K562 (cell line): ENCODE data around the gene TSPAN14. TPM values are rescaled to one million over a fixed set of nuclear protein-coding genes. Genes with fewer than 3 reads are reported as not detected.

Experiments used
- ASH1L ChIP-seq: fragments of 450-650 bp; IDR thresholded peaks from 2 replicates; pipeline ENCODE4 v1.6.1; 2018; ENCODE audit warnings: borderline replicate concordance, mild to moderate bottlenecking, low read depth; ENCODE audit not compliant: partially characterized antibody
- BCOR ChIP-seq: fragments of 450-650 bp; IDR thresholded peaks from 2 replicates; pipeline ENCODE4 v1.6.1; 2016
- CXXC5 ChIP-seq: fragments of 250-450 bp; sonication (Bioruptor Pico); IDR thresholded peaks from 2 replicates; pipeline ENCODE4 v1.8.0; 2022; ENCODE audit warnings: inconsistent platforms, mild to moderate bottlenecking, moderate library complexity
- FOXM1 ChIP-seq, 2 experiments: fragments of 450-650 bp in 1 of 2; sonication (generic) in 1 of 2; formaldehyde crosslinking in 1 of 2; IDR thresholded peaks; 2 replicates each; pipeline versions ENCODE4 v1.6.1 to v1.9.0; 2017 to 2022; ENCODE audit warnings: low read depth in 2 of 2, mild to moderate bottlenecking in 2 of 2, missing genetic modification reagents in 1 of 2, moderate library complexity in 1 of 2
- GABPB2 ChIP-seq: fragments of 250-450 bp; sonication (Bioruptor Pico); conservative IDR thresholded peaks from 2 replicates; pipeline ENCODE4 v1.5.1; 2021; ENCODE audit warnings: mild to moderate bottlenecking
- HES1 ChIP-seq: fragments of 450-650 bp; IDR thresholded peaks from 2 replicates; pipeline ENCODE4 v1.6.1; 2016; ENCODE audit warnings: low read depth, mild to moderate bottlenecking, moderate library complexity
- HLTF ChIP-seq: fragments of 450-650 bp; IDR thresholded peaks from 2 replicates; pipeline ENCODE4 v1.6.1; 2016
- MTA2 ChIP-seq: fragments of 450-650 bp; IDR thresholded peaks from 2 replicates; pipeline ENCODE4 v1.6.1; 2016; ENCODE audit warnings: low read depth
- NELFE ChIP-seq: IDR thresholded peaks from 2 replicates; pipeline ENCODE4 v1.6.1; 2011; ENCODE audit warnings: mild to moderate bottlenecking; ENCODE audit not compliant: insufficient read depth, insufficient read length
- NR1H2 ChIP-seq: sonication (generic); formaldehyde crosslinking; IDR thresholded peaks from 2 replicates; pipeline ENCODE4 v1.4.0; 2020; ENCODE audit warnings: mild to moderate bottlenecking, missing genetic modification reagents
- NR2F6 ChIP-seq: fragments of 450-650 bp; formaldehyde crosslinking; IDR thresholded peaks from 2 replicates; pipeline ENCODE4 v1.4.0; 2020; ENCODE audit warnings: mild to moderate bottlenecking
- RCOR1 ChIP-seq, 2 experiments: IDR thresholded peaks; 2 replicates each; pipeline ENCODE4 v1.6.1; 2012; ENCODE audit warnings: low read depth in 2 of 2, low read length in 2 of 2, borderline replicate concordance in 1 of 2, improper control_type of control experiment in 1 of 2
- SREBF2 ChIP-seq: sonication (generic); formaldehyde crosslinking; IDR thresholded peaks from 2 replicates; pipeline ENCODE4 v1.4.0; 2020; ENCODE audit warnings: mild to moderate bottlenecking, missing genetic modification reagents
- TAF7 ChIP-seq: fragments of 450-650 bp; IDR thresholded peaks from 2 replicates; pipeline ENCODE4 v1.6.1; 2016; ENCODE audit warnings: missing genetic modification characterization, missing compliant biosample characterization
- ZNF124 ChIP-seq: sonication (generic); formaldehyde crosslinking; IDR thresholded peaks from 2 replicates; pipeline ENCODE4 v1.8.1; 2022; ENCODE audit warnings: missing genetic modification reagents
- ZNF232 ChIP-seq: sonication (generic); formaldehyde crosslinking; IDR thresholded peaks from 2 replicates; pipeline ENCODE4 v1.8.0; 2022; ENCODE audit warnings: mild to moderate bottlenecking, missing genetic modification reagents
- ZNF354B ChIP-seq: fragments of 250-450 bp; sonication (Bioruptor Pico); IDR thresholded peaks from 2 replicates; pipeline ENCODE4 v1.4.0; 2020
- ZNF561 ChIP-seq: fragments of 450-650 bp; formaldehyde crosslinking; conservative IDR thresholded peaks from 2 replicates; pipeline ENCODE4 v1.4.0; 2020; ENCODE audit warnings: mild to moderate bottlenecking, moderate library complexity
- ZNF830 ChIP-seq: fragments of 250-450 bp; sonication (Bioruptor Pico); IDR thresholded peaks from 2 replicates; pipeline ENCODE4 v1.5.0; 2021; ENCODE audit warnings: mild to moderate bottlenecking
- polyA plus RNA-seq, 8 experiments: library from polyadenylated mRNA; depleted of rRNA in 4 of 8; stranded (reverse) in 5 of 8; unstranded in 3 of 8; fragments of >200 nt; fragmentation: Nextera tagmentation in 2 of 8; fragmentation: Illumina TruSeq in 1 of 8; extraction: Ambion mirVana in 2 of 8; extraction: Trizol in 1 of 8; gene quantifications; 2 replicates each; pipeline versions ENCODE4 v1.2.1 to v1.2.3, GENCODE V29; 2011 to 2014; ENCODE audit warnings: inconsistent platforms in 1 of 8, missing spikeins in 1 of 8
- total RNA-seq, 7 experiments: library from RNA; depleted of rRNA in 6 of 7; stranded (reverse); fragments of >200 nt in 6 of 7; fragmentation: Illumina TruSeq in 2 of 7; extraction: Trizol in 2 of 7; gene quantifications; 2 replicates each; pipeline versions ENCODE4 v1.2.1 to v1.2.3, GENCODE V29; 2011 to 2021; ENCODE audit warnings: low replicate concordance in 1 of 7
- TF ChIP-seq, protein P1 (sequence below): sonication (generic); formaldehyde crosslinking; IDR thresholded peaks from 2 replicates; pipeline ENCODE4 v1.8.0; 2023; ENCODE audit warnings: missing genetic modification reagents, mild to moderate bottlenecking, borderline replicate concordance
- TF ChIP-seq, protein P2 (sequence below): fragments of 200-400 bp; formaldehyde crosslinking; IDR thresholded peaks from 2 replicates; pipeline ENCODE4 v1.6.1; 2017; ENCODE audit warnings: mild to moderate bottlenecking, low read depth, low read length, moderate library complexity

The TSPAN14 gene
- total and polyA plus RNA-seq, 9 of the 15 experiments (the other 6 are each of a cell fraction or from before 2014, with no cell fraction given), result 5.8 to 92.9 (median 23.3) TPM

- TF ChIP-seq SREBF2 (CRISPR knock-in tag) (no peak), ZNF354B (no peak), MTA2 (peak; percentile 66), ZNF830 (CRISPR knock-in tag) (no peak), HES1 (no peak), ZNF232 (CRISPR knock-in tag) (no peak), CXXC5 (CRISPR knock-in tag) (peak; percentile 77), NELFE (no peak), NR2F6 (no peak), ASH1L (no peak), NR1H2 (CRISPR knock-in tag) (no peak), GABPB2 (CRISPR knock-in tag) (no peak), TAF7 (tag) (no peak), ZNF124 (no peak), FOXM1 (IDR thresholded peaks at IDR 0.05; ENCODE audit: low read depth) (peak; percentile 75; the same call in 1 of the 2 replicates), FOXM1 (CRISPR knock-in tag; IDR thresholded peaks at IDR 0.05; ENCODE audit: low read depth) (no peak), HLTF (peak; percentile 77; the same call in 1 of the 2 replicates), ZNF561 (no peak), BCOR (0 out of 2 replicates have a peak, but pooled peaks have one; percentile 50), RCOR1 (IDR thresholded peaks at IDR 0.05; ENCODE audit: borderline replicate concordance in 1 of 2, low read depth in 2 of 2, low read length in 2 of 2) (peak; percentile 82)
- TF ChIP-seq, protein P1, sequence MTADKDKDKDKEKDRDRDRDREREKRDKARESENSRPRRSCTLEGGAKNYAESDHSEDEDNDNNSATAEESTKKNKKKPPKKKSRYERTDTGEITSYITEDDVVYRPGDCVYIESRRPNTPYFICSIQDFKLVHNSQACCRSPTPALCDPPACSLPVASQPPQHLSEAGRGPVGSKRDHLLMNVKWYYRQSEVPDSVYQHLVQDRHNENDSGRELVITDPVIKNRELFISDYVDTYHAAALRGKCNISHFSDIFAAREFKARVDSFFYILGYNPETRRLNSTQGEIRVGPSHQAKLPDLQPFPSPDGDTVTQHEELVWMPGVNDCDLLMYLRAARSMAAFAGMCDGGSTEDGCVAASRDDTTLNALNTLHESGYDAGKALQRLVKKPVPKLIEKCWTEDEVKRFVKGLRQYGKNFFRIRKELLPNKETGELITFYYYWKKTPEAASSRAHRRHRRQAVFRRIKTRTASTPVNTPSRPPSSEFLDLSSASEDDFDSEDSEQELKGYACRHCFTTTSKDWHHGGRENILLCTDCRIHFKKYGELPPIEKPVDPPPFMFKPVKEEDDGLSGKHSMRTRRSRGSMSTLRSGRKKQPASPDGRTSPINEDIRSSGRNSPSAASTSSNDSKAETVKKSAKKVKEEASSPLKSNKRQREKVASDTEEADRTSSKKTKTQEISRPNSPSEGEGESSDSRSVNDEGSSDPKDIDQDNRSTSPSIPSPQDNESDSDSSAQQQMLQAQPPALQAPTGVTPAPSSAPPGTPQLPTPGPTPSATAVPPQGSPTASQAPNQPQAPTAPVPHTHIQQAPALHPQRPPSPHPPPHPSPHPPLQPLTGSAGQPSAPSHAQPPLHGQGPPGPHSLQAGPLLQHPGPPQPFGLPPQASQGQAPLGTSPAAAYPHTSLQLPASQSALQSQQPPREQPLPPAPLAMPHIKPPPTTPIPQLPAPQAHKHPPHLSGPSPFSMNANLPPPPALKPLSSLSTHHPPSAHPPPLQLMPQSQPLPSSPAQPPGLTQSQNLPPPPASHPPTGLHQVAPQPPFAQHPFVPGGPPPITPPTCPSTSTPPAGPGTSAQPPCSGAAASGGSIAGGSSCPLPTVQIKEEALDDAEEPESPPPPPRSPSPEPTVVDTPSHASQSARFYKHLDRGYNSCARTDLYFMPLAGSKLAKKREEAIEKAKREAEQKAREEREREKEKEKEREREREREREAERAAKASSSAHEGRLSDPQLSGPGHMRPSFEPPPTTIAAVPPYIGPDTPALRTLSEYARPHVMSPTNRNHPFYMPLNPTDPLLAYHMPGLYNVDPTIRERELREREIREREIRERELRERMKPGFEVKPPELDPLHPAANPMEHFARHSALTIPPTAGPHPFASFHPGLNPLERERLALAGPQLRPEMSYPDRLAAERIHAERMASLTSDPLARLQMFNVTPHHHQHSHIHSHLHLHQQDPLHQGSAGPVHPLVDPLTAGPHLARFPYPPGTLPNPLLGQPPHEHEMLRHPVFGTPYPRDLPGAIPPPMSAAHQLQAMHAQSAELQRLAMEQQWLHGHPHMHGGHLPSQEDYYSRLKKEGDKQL, result no peak
- TF ChIP-seq, protein P2, sequence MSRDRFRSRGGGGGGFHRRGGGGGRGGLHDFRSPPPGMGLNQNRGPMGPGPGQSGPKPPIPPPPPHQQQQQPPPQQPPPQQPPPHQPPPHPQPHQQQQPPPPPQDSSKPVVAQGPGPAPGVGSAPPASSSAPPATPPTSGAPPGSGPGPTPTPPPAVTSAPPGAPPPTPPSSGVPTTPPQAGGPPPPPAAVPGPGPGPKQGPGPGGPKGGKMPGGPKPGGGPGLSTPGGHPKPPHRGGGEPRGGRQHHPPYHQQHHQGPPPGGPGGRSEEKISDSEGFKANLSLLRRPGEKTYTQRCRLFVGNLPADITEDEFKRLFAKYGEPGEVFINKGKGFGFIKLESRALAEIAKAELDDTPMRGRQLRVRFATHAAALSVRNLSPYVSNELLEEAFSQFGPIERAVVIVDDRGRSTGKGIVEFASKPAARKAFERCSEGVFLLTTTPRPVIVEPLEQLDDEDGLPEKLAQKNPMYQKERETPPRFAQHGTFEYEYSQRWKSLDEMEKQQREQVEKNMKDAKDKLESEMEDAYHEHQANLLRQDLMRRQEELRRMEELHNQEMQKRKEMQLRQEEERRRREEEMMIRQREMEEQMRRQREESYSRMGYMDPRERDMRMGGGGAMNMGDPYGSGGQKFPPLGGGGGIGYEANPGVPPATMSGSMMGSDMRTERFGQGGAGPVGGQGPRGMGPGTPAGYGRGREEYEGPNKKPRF, result no peak
These were observed 43.3 kb downstream of the TSPAN14 start (continued) for GRCh38 chr10:80497187-80498077.
